Kidney epithelial cell (primary cell): ENCODE data around the gene GAREM1. TPM values are rescaled to one million over a fixed set of nuclear protein-coding genes. Genes with fewer than 3 reads are reported as not detected.
A peak's percentile ranks its signal among the peaks of the same experiment; 100 is the strongest.
"Not testable (repeated sequence)": the region's sequence is repeated elsewhere in the genome, so short reads cannot be mapped to it uniquely, and the experiment has no call there.

ENCODE experiments used
- DNase-seq: peaks from one replicate; pipeline ENCODE4 v3.0.0-alpha.2; 2010; ENCODE audit warnings: low read depth
- H3K27me3 ChIP-seq: 2 replicates; pipeline ENCODE4 v1.6.0; 2011; ENCODE audit warnings: low read length; ENCODE audit not compliant: control insufficient read depth, insufficient read depth
- H3K36me3 ChIP-seq: 2 replicates; pipeline ENCODE4 v1.5.1; 2011; ENCODE audit warnings: low read length; ENCODE audit not compliant: control insufficient read depth, insufficient read depth
- H3K4me3 ChIP-seq: 2 replicates; pipeline ENCODE4 v1.5.1; 2011; ENCODE audit warnings: low read depth, mild to moderate bottlenecking, control low read depth, low read length
- total RNA-seq: library from RNA; depleted of rRNA; stranded (reverse); fragments of >200 nt; gene quantifications from 2 replicates; pipeline ENCODE4 v1.2.3, GENCODE V29; 2015
- TF ChIP-seq, protein P1 (sequence below): IDR thresholded peaks from 2 replicates; pipeline ENCODE4 v1.5.1; 2011; ENCODE audit warnings: mild to moderate bottlenecking, moderate library complexity, low read length, control low read depth, inconsistent platforms; ENCODE audit not compliant: insufficient read depth, poor library complexity, severe bottlenecking

GAREM1 gene
- total RNA-seq, 1 donor from 2014 or later: 2.9 TPM

DNA sequence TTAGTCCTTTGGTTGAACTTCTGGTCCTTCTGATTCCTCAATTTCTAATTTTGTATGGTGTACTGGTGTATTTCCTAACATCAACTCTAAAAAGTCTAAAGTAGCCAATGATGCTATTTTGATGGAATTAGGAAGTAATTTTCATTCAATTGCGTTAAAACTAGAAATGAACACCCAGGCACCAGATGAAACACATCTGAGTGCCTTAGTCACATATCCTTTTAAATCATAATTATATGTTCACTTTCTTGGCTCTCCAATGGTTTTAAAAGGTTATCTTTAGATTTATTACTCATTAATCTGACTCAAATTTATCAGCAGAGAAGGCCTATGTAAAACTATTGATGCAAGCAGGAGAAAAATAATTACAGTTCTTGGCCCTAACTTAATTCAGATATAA lies 119.7 kb downstream of the GAREM1 start:
- Histone ChIP-seq H3K4me3 (no peak overlapping the region), H3K27me3 (no peaks in the 10 kb centered on the region), H3K36me3 (no peaks in the 10 kb centered on the region)
- DNase-seq: no peak
- TF ChIP-seq, protein P1, sequence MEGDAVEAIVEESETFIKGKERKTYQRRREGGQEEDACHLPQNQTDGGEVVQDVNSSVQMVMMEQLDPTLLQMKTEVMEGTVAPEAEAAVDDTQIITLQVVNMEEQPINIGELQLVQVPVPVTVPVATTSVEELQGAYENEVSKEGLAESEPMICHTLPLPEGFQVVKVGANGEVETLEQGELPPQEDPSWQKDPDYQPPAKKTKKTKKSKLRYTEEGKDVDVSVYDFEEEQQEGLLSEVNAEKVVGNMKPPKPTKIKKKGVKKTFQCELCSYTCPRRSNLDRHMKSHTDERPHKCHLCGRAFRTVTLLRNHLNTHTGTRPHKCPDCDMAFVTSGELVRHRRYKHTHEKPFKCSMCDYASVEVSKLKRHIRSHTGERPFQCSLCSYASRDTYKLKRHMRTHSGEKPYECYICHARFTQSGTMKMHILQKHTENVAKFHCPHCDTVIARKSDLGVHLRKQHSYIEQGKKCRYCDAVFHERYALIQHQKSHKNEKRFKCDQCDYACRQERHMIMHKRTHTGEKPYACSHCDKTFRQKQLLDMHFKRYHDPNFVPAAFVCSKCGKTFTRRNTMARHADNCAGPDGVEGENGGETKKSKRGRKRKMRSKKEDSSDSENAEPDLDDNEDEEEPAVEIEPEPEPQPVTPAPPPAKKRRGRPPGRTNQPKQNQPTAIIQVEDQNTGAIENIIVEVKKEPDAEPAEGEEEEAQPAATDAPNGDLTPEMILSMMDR: no peak

DNA sequence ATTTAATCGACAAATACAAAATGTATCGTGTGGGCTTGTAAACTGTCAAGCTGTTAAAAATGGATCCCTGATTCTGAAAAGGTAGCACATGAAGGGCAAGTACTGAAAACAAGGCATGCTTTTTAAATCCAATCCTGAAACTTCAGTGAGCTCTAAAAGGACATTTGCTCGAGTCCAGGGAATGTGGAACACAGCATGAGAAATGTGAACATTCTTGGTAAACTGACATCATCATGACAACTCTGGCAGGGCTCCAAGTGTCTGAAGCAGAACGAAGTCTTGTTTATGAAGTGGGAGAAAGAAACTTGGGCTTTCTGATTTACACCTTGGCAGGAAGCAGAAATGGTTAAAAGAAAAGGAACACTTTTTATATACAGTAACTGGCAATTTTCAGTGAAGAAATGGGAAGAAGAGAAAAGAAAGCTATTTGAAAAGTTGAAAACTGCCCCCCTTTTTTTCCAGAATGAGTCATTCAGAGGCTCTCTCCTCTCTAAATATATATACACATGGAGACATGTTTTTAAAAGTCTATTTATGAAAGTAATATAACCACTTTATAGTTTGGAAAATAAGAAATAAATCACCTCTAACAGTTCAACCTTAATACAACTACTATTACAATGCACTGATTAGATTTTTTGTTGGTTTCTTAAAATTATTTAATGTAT lies 120.8 kb downstream of the GAREM1 start:
- no peaks in the 10 kb centered on the region for H3K27me3 ChIP-seq
- TF ChIP-seq, protein P1: no peak
- no peak overlapping the region for H3K4me3 ChIP-seq
- H3K36me3 ChIP-seq: no peaks in the 10 kb centered on the region
- DNase-seq: peak; percentile 96

DNA sequence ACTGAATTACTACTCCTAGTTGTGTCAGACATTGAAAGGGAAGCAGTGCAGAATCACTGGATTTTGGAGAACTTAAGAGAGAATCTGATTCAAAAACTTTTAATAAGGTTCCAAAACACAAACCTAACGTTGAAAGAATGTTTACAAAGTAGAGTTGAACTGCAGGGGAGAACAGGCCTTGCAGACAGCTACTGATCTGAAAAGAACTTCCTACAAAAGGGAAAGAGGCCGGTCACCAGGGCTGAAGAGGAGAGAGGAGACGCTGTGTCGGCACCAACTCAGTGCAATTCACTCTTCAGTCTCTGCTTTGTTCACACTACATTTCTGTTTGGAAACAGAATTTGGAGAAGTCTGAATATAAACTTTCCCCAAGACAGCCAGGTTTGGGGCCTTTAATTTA lies 124.0 kb downstream of the GAREM1 start:
- DNase-seq: no peak
- no peak overlapping the region for H3K4me3 ChIP-seq
- no peaks in the 10 kb centered on the region for H3K27me3 ChIP-seq
- TF ChIP-seq, protein P1: no peak
- no peaks in the 10 kb centered on the region for H3K36me3 ChIP-seq

DNA sequence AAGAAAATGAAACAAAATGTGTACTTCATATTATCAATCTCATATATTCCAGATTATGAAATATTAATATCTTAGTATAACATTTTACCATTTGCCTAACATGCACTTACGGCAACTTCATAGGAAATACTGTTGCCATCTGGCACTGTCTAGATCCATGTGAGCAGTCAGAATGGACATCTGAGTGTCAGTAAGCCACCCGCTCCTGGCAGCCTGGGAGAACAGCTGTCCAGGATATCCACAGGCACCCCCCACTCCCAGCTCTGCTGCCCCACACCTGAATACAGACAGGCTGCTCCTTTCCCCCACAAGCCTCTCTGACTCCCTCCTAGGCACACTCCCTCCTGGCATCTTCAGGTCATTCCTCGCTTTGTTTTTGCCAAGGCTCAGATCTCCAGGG lies 127.0 kb downstream of the GAREM1 start:
- Histone ChIP-seq H3K36me3 (no peaks in the 10 kb centered on the region), H3K27me3 (no peaks in the 10 kb centered on the region), H3K4me3 (no peak overlapping the region)
- TF ChIP-seq, protein P1: no peak
- DNase-seq: no peak

DNA sequence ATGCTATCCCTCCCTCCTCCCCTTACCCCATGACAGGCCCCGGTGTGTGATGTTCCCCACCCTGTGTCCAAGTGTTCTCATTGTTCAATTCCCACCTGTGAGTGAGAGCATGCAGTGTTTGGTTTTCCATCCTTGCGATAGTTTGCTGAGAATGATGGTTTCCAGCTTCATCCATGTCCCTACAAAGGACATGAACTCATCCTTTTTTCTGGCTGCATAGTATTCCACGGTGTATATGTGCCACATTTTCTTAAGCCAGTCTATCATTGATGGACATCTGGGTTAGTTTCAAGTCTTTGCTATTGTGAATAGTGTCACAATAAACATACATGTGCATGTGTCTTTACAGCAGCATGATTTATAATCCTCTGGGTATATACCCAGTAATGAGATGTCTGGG lies 129.6 kb downstream of the GAREM1 start:
- H3K36me3 ChIP-seq, H3K27me3 ChIP-seq, H3K4me3 ChIP-seq, DNase-seq: not testable (repeated sequence)

DNA sequence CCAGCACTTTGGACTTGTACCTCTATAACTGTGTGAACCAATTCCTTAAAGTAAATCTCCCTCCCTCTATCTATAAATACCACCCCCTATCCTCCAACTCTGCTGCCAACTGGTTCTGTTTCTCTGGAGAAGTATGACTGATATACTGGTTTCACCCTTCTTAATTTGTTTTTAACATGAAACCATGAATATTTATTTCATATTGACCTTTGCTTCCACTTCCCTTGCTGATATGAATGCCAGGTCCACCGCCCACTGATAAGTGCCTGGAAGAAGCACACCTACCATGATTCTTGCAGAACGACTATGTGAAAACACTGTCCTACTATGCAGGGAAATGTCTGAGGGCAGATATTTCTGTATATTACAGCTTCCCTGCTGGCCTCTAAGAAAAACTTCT lies 131.6 kb downstream of the GAREM1 start:
- Histone ChIP-seq H3K27me3 (no peaks in the 10 kb centered on the region), H3K4me3 (no peak overlapping the region), H3K36me3 (no peaks in the 10 kb centered on the region)
- no peak for DNase-seq
- TF ChIP-seq, protein P1: no peak
